B cell (primary cell): ENCODE data around the gene NGEF. TPM values are rescaled to one million over a fixed set of nuclear protein-coding genes. Genes with fewer than 3 reads are reported as not detected.

Experiments
- ATAC-seq: fragments of 200-7000 bp; cut with Tn5 transposase; one replicate; pipeline ENCODE4 v1.10.0; 2021; ENCODE audit warnings: low read depth, mild to moderate bottlenecking, moderate number of reproducible peaks, moderate library complexity
- CTCF ChIA-PET: fragments of 350-600 bp; sonication (Branson Sonifier 250); formaldehyde crosslinking; loops from one replicate; lab custom pipeline; 2021; ENCODE audit warnings: antibody characterized with exemption, inconsistent platforms; lab: Charles Lee
- POLR2A ChIA-PET: fragments of 350-600 bp; sonication (Branson Sonifier 250); formaldehyde crosslinking; loops from one replicate; lab custom pipeline; 2021; ENCODE audit warnings: antibody characterized with exemption; lab: Charles Lee
- DNase-seq: peaks from one replicate; pipeline ENCODE4 v3.0.0; 2013
- H2AFZ ChIP-seq: 2 replicates; pipeline ENCODE4 v1.6.1; 2012; ENCODE audit warnings: mild to moderate bottlenecking, low read depth, low read length; ENCODE audit not compliant: insufficient read depth, poor library complexity, severe bottlenecking
- H3K27ac ChIP-seq, 2 donors: 1 replicate in 1 of 2; 2 replicates in 1 of 2; pipeline ENCODE4 v1.5.1; 2012 to 2013; ENCODE audit warnings: low read length in 2 of 2, mild to moderate bottlenecking in 2 of 2, moderate library complexity in 1 of 2
- H3K27me3 ChIP-seq, 4 experiments: fragments of 200-600 bp in 1 of 4; sonication (generic) in 1 of 4; replicated peaks in 1 of 4; 1 replicate in 2 of 4; 2 replicates in 2 of 4; pipeline versions ENCODE4 v1.6.1 to v1.7.0; 2013 to 2016; ENCODE audit warnings: low read length in 3 of 4, mild to moderate bottlenecking in 2 of 4, mixed read lengths in 1 of 4, moderate library complexity in 1 of 4; ENCODE audit not compliant: insufficient read depth in 4 of 4, control insufficient read depth in 3 of 4; ENCODE audit errors: control extremely low read depth in 1 of 4
- H3K36me3 ChIP-seq, 2 experiments: replicated peaks in 1 of 2; 1 replicate in 1 of 2; 2 replicates in 1 of 2; pipeline versions ENCODE4 v1.6.1 to v1.7.1; 2013; ENCODE audit warnings: low read length in 1 of 2; ENCODE audit not compliant: insufficient read depth in 2 of 2, control insufficient read depth in 1 of 2; ENCODE audit errors: control extremely low read depth in 1 of 2, extremely low read depth in 1 of 2
- H3K4me1 ChIP-seq, 2 donors: fragments of 200-600 bp in 1 of 2; sonication (generic) in 1 of 2; 1 replicate in 1 of 2; 2 replicates in 1 of 2; pipeline versions ENCODE4 v1.5.1 to v1.6.1; 2013 to 2017; ENCODE audit warnings: low read length in 2 of 2; ENCODE audit not compliant: control insufficient read depth in 2 of 2, insufficient read depth in 2 of 2
- H3K4me2 ChIP-seq: replicated peaks from 2 replicates; pipeline ENCODE3; 2012; ENCODE audit warnings: mild to moderate bottlenecking, low read depth, low read length; ENCODE audit not compliant: poor library complexity, severe bottlenecking
- H3K4me3 ChIP-seq, 5 experiments: fragments of 200-600 bp in 1 of 5; sonication (generic) in 1 of 5; 1 replicate in 3 of 5; 2 replicates in 2 of 5; pipeline versions ENCODE4 v1.5.1 to v1.7.0; 2011 to 2016; ENCODE audit warnings: low read length in 4 of 5, mild to moderate bottlenecking in 4 of 5, low read depth in 2 of 5, control low read depth in 1 of 5, moderate library complexity in 1 of 5; ENCODE audit not compliant: insufficient read depth in 1 of 5; ENCODE audit errors: control extremely low read depth in 1 of 5, extremely low read depth in 1 of 5
- H3K79me2 ChIP-seq: fragments of 200-600 bp; sonication (generic); one replicate; pipeline ENCODE4 v1.6.0; 2016; ENCODE audit warnings: low read length; ENCODE audit not compliant: control insufficient read depth, insufficient read depth
- H3K9ac ChIP-seq: fragments of 200-600 bp; sonication (generic); 2 replicates; pipeline ENCODE4 v1.6.1; 2017; ENCODE audit warnings: mild to moderate bottlenecking, low read length, moderate library complexity
- H3K9me3 ChIP-seq, 3 donors: one replicate each; pipeline versions ENCODE4 v1.6.1 to v1.7.1; 2013; ENCODE audit warnings: low read length in 2 of 3; ENCODE audit not compliant: control insufficient read depth in 2 of 3, insufficient read depth in 1 of 3; ENCODE audit errors: control extremely low read depth in 1 of 3
- H4K20me1 ChIP-seq: 2 replicates; pipeline ENCODE4 v1.6.0; 2012; ENCODE audit warnings: mild to moderate bottlenecking, low read length; ENCODE audit not compliant: insufficient read depth, control insufficient read depth, poor library complexity, severe bottlenecking
- H3K27ac Mint-ChIP-seq: one replicate; pipeline ENCODE4 v1.8.0; 2021; ENCODE audit warnings: mixed read lengths
- H3K27me3 Mint-ChIP-seq: one replicate; pipeline ENCODE4 v1.8.0; 2021; ENCODE audit warnings: mixed read lengths
- H3K4me1 Mint-ChIP-seq: one replicate; pipeline ENCODE4 v1.8.0; 2021; ENCODE audit warnings: mixed read lengths
- H3K4me3 Mint-ChIP-seq: one replicate; pipeline ENCODE4 v1.8.0; 2021; ENCODE audit warnings: mixed read lengths
- H3K9me3 Mint-ChIP-seq: one replicate; pipeline ENCODE4 v1.8.0; 2022; ENCODE audit warnings: mixed read lengths; ENCODE audit not compliant: insufficient read depth
- EZH2 ChIP-seq: IDR thresholded peaks from 2 replicates; pipeline ENCODE4 v1.6.1; 2012; ENCODE audit warnings: borderline replicate concordance, low read depth, mild to moderate bottlenecking, moderate library complexity, low read length; ENCODE audit not compliant: insufficient read depth, poor library complexity, severe bottlenecking
- WGBS: methylation state at CpG from one replicate; pipeline ENCODE4 v1.1.5; 2013; ENCODE audit warnings: missing lambda C conversion rate; ENCODE audit not compliant: insufficient coverage; 5-methylcytosine and 5-hydroxymethylcytosine counted together
- intact Hi-C: fragments of 100-400 bp; cut with micrococcal nuclease; formaldehyde crosslinking; loops from one replicate; pipeline ENCODE4 v1.10.0; 2022
- polyA plus RNA-seq: library from polyadenylated mRNA; depleted of rRNA; stranded (reverse); fragments of >200 nt; gene quantifications from 2 replicates; pipeline ENCODE4 v1.2.3, GENCODE V29; 2012
- total RNA-seq, 2 donors: library from RNA; stranded (reverse); fragments of 120-200 nt in 1 of 2; gene quantifications; 1 replicate in 1 of 2; 2 replicates in 1 of 2; pipeline versions ENCODE4 v1.2.3 to v1.2.4, GENCODE V29; 2013 to 2022
- TF ChIP-seq, protein P1 (sequence below): fragments of 200-600 bp; IDR thresholded peaks from one replicate; pipeline ENCODE4 v1.8.0; 2022; ENCODE audit warnings: antibody characterized with exemption, mild to moderate bottlenecking

NGEF gene
- total and polyA plus RNA-seq, 2 donors (not counting 1 experiment from before 2014, with no cell fraction given): not detected

DNA sequence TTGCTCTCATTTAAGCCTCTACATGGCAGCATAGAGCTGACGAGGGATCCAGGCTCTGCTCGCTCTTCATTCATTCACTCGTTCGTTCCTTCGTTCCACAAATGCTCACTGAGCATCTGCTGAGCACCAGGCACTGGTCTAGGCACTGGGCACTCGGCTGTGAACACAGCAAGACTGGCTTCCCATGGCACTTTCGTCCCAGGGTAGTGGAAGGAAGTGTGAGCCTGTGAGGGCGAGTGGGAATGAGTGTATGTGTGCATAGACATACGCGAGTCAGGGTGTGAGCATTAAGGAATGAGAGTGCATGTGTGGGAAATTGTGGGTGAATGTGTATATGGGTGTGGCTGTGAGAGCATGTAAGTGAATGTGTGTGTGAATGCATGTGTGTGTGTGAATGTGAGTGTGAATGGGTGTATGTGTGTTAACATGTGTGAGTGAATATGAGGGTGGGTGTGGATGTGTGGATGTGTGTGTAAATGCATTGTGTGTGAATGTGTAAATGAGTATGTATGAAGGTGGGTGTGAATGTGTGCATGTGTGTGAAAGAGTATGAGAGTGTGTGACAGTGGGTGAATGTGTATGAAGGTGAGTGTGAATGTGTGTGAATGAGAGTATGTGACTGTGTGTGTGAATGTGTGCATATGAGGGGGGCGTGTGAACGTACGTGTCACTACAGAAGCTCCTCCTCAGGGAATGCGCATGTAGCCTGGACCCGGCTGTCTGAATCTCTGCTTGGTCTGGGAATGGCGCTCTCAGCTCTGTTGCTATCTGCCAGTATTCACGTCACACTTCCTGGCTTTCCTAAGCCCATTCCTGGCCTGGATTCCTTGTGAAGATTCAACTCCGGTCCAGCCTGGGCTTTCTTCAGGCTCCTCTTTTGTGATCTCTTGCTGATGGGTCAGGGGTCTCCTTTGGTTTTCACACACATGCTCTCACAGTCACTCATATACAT is 114.2 kb downstream of the NGEF start:
- Histone ChIP-seq H2AFZ (no peak overlapping the region), H3K79me2 (no peaks in the 10 kb centered on the region), H3K36me3 (no peaks in the 10 kb centered on the region), H3K4me3 (no peak overlapping the region), H3K27ac (no peak overlapping the region), H3K4me1 (no peaks in the 10 kb centered on the region), H3K9me3 (peaks cover 0 to 5% (median 0%) of the 10 kb centered on the region in 3 donors), H3K27me3 (peaks cover 0 to 4% (median 0%) of the 10 kb centered on the region in 4 experiments), H3K4me2 (no peak overlapping the region), H3K9ac (no peak overlapping the region), H4K20me1 (no peaks in the 10 kb centered on the region)
- TF ChIP-seq, protein P1, sequence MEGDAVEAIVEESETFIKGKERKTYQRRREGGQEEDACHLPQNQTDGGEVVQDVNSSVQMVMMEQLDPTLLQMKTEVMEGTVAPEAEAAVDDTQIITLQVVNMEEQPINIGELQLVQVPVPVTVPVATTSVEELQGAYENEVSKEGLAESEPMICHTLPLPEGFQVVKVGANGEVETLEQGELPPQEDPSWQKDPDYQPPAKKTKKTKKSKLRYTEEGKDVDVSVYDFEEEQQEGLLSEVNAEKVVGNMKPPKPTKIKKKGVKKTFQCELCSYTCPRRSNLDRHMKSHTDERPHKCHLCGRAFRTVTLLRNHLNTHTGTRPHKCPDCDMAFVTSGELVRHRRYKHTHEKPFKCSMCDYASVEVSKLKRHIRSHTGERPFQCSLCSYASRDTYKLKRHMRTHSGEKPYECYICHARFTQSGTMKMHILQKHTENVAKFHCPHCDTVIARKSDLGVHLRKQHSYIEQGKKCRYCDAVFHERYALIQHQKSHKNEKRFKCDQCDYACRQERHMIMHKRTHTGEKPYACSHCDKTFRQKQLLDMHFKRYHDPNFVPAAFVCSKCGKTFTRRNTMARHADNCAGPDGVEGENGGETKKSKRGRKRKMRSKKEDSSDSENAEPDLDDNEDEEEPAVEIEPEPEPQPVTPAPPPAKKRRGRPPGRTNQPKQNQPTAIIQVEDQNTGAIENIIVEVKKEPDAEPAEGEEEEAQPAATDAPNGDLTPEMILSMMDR: no peak
- no peak for TF ChIP-seq EZH2
- peaks cover 5% of the 10 kb centered on the region for H3K27me3 Mint-ChIP-seq
- intact Hi-C loops: no loop called here
- H3K4me3 Mint-ChIP-seq: no peak overlapping the region
- POLR2A ChIA-PET: no interaction called here
- DNase-seq: no peak
- H3K9me3 Mint-ChIP-seq: no peaks in the 10 kb centered on the region
- H3K4me1 Mint-ChIP-seq: no peaks in the 10 kb centered on the region
- CTCF ChIA-PET: interaction anchor here (1.2 kb wide), 1 partner anchor 131 kb away, joined by 3 read pairs; no protein-coding TSS in a partner anchor
- 93% methylated on average over 17 of the region's 18 CpGs for WGBS
- H3K27ac Mint-ChIP-seq: no peak overlapping the region
- ATAC-seq: no peak
